ENCODE measurements around the gene C1QA. TPM values are rescaled to one million over a fixed set of nuclear protein-coding genes. Genes with fewer than 3 reads are reported as not detected.

Gene C1QA, protein sequence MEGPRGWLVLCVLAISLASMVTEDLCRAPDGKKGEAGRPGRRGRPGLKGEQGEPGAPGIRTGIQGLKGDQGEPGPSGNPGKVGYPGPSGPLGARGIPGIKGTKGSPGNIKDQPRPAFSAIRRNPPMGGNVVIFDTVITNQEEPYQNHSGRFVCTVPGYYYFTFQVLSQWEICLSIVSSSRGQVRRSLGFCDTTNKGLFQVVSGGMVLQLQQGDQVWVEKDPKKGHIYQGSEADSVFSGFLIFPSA
- total RNA-seq: 5.4 and 5.9 TPM in 2 replicates
- 7.8 and 9.5 TPM in 2 replicates for polyA plus RNA-seq

DNA sequence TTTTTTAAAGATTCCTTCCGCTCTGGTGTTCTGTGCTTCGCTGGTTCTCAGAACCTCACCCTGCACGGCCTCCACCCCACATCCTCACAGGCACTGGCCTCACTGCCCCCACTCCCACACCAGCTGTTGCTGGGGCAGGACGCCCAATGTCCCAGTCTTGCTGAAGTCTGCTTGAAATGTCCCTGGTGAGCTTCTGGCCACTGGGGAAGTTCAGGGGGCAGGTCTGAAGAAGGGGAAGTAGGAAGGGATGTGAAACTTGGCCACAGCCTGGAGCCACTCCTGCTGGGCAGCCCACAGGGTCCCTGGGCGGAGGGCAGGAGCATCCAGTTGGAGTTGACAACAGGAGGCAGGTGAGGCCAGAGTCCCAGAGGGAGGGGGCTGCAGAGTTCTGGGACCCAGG, at the start of gene C1QA:
TSS of gene C1QA (plus strand) at position 276 of the 400 bp plus-strand sequence. CDS start 989 bp downstream, outside the sequence.
- H4K20me1 ChIP-seq (ENCODE audit: insufficient read depth, poor library complexity, severe bottlenecking): no peaks in the 10 kb centered on the region
- no peaks in the 10 kb centered on the region for H3K9me3 ChIP-seq (ENCODE audit: low read depth)
- 77% methylated on average over 5 of the region's 5 CpGs for WGBS (ENCODE audit: low lambda C conversion rate, missing lambda C conversion rate)
- H3K4me3 ChIP-seq: no peak within 1 kb of the TSS
- H3K4me2 ChIP-seq: no peak within 1 kb of the TSS
- no peaks in the 10 kb centered on the region for H3K4me1 ChIP-seq (ENCODE audit: insufficient read depth)
- H3K9me2 ChIP-seq (replicated peaks; ENCODE audit: insufficient read depth): no peaks in the 10 kb centered on the region
- H3K27ac ChIP-seq: no peak within 1 kb of the TSS
- H2AFZ ChIP-seq: no peak within 1 kb of the TSS
- no peaks in the 10 kb centered on the region for H3K36me3 ChIP-seq (replicated peaks; ENCODE audit: insufficient read depth, low read depth)
- peaks cover 17% of the 10 kb centered on the region for H3K27me3 ChIP-seq
- H3K79me2 ChIP-seq: no peaks in the 10 kb centered on the region
- DNase-seq (ENCODE audit: low spot score): no peak
- no peak for TF ChIP-seq EZH2phosphoT487 (IDR thresholded peaks at IDR 0.05; ENCODE audit: low read depth, severe bottlenecking, unreplicated experiment)
- TF ChIP-seq, protein P1, sequence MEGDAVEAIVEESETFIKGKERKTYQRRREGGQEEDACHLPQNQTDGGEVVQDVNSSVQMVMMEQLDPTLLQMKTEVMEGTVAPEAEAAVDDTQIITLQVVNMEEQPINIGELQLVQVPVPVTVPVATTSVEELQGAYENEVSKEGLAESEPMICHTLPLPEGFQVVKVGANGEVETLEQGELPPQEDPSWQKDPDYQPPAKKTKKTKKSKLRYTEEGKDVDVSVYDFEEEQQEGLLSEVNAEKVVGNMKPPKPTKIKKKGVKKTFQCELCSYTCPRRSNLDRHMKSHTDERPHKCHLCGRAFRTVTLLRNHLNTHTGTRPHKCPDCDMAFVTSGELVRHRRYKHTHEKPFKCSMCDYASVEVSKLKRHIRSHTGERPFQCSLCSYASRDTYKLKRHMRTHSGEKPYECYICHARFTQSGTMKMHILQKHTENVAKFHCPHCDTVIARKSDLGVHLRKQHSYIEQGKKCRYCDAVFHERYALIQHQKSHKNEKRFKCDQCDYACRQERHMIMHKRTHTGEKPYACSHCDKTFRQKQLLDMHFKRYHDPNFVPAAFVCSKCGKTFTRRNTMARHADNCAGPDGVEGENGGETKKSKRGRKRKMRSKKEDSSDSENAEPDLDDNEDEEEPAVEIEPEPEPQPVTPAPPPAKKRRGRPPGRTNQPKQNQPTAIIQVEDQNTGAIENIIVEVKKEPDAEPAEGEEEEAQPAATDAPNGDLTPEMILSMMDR (IDR thresholded peaks at IDR 0.05; ENCODE audit: poor library complexity): no peak
- TF ChIP-seq EZH2 (IDR thresholded peaks at IDR 0.05; ENCODE audit: borderline replicate concordance): no peak

DNA sequence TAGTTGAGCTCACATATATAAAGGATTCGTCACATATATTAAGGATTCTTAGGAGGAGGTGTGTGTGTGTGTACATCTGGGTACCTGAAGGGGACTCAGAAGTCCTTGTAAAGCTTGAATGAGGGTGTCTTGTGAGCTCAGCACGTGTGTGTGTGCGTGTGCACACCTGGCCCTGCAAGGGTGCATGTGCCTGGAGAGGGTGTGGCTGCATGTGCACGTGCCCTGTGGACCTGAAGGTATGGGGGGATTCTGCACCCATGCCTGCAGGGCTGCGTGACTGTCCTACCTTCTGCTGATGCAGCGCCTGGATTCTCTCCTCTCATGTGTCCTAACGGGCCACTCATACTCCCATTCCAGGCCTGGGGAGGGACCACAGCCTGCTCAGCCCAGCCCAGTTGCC, 49.2 kb upstream of the C1QA start:
- peaks cover 4% of the 10 kb centered on the region for H3K27me3 ChIP-seq
- no peaks in the 10 kb centered on the region for H3K79me2 ChIP-seq
- no peaks in the 10 kb centered on the region for H3K36me3 ChIP-seq (replicated peaks; ENCODE audit: insufficient read depth, low read depth)
- no peak overlapping the region for H3K4me2 ChIP-seq
- no peak overlapping the region for H3K27ac ChIP-seq
- TF ChIP-seq, protein P1 (IDR thresholded peaks at IDR 0.05; ENCODE audit: poor library complexity): no peak
- H3K9me3 ChIP-seq (ENCODE audit: low read depth): no peaks in the 10 kb centered on the region
- no peak overlapping the region for H3K4me3 ChIP-seq
- H2AFZ ChIP-seq: no peak overlapping the region
- no peak for DNase-seq (ENCODE audit: low spot score)
- no peaks in the 10 kb centered on the region for H4K20me1 ChIP-seq (ENCODE audit: insufficient read depth, poor library complexity, severe bottlenecking)
- no peaks in the 10 kb centered on the region for H3K9me2 ChIP-seq (replicated peaks; ENCODE audit: insufficient read depth)
- H3K4me1 ChIP-seq (ENCODE audit: insufficient read depth): no peaks in the 10 kb centered on the region
- WGBS (ENCODE audit: low lambda C conversion rate, missing lambda C conversion rate): 82% methylated on average over 7 of the region's 7 CpGs

DNA sequence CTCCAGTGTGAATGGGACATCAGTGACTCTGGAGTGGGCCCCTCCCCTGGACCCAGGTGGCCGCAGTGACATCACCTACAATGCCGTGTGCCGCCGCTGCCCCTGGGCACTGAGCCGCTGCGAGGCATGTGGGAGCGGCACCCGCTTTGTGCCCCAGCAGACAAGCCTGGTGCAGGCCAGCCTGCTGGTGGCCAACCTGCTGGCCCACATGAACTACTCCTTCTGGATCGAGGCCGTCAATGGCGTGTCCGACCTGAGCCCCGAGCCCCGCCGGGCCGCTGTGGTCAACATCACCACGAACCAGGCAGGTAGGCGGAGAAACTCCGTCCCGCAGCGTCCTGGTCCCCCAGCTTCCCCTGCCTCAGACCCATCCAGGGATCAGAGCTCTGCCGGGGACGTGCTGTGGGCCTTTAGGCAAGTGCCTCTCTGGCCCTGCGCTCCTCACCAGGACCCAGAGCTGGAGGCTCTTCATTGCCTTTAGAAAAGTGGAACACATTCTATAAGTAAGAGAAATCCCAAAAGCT, 47.5 kb upstream of the C1QA start:
- Histone ChIP-seq H3K4me2 (no peak overlapping the region), H3K4me1 (ENCODE audit: insufficient read depth) (no peaks in the 10 kb centered on the region), H3K36me3 (replicated peaks; ENCODE audit: insufficient read depth, low read depth) (no peaks in the 10 kb centered on the region), H3K4me3 (no peak overlapping the region), H3K79me2 (no peaks in the 10 kb centered on the region), H3K9me3 (ENCODE audit: low read depth) (no peaks in the 10 kb centered on the region), H3K27me3 (peaks cover 13% of the 10 kb centered on the region), H4K20me1 (ENCODE audit: insufficient read depth, poor library complexity, severe bottlenecking) (no peaks in the 10 kb centered on the region), H3K27ac (no peak overlapping the region), H3K9me2 (replicated peaks; ENCODE audit: insufficient read depth) (no peaks in the 10 kb centered on the region), H2AFZ (no peak overlapping the region)
- WGBS (ENCODE audit: low lambda C conversion rate, missing lambda C conversion rate): 91% methylated on average over 21 of the region's 24 CpGs
- TF ChIP-seq EZH2 (IDR thresholded peaks at IDR 0.05; ENCODE audit: borderline replicate concordance) (no peak), EZH2phosphoT487 (IDR thresholded peaks at IDR 0.05; ENCODE audit: low read depth, severe bottlenecking, unreplicated experiment) (no peak)
- TF ChIP-seq, protein P1 (IDR thresholded peaks at IDR 0.05; ENCODE audit: poor library complexity): no peak
- no peak for DNase-seq (ENCODE audit: low spot score)
